Measurements from ENCODE around the gene OAF.

- no peak for TF ChIP-seq POLR2AphosphoS5 (IDR thresholded peaks at IDR 0.05)
- TF ChIP-seq, protein P1, sequence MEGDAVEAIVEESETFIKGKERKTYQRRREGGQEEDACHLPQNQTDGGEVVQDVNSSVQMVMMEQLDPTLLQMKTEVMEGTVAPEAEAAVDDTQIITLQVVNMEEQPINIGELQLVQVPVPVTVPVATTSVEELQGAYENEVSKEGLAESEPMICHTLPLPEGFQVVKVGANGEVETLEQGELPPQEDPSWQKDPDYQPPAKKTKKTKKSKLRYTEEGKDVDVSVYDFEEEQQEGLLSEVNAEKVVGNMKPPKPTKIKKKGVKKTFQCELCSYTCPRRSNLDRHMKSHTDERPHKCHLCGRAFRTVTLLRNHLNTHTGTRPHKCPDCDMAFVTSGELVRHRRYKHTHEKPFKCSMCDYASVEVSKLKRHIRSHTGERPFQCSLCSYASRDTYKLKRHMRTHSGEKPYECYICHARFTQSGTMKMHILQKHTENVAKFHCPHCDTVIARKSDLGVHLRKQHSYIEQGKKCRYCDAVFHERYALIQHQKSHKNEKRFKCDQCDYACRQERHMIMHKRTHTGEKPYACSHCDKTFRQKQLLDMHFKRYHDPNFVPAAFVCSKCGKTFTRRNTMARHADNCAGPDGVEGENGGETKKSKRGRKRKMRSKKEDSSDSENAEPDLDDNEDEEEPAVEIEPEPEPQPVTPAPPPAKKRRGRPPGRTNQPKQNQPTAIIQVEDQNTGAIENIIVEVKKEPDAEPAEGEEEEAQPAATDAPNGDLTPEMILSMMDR (IDR thresholded peaks at IDR 0.05): no peak
- TF ChIP-seq POLR2A (IDR thresholded peaks at IDR 0.05): no peak
- TF ChIP-seq EP300 (IDR thresholded peaks at IDR 0.05): no peak
Measured at GRCh38 chr11:120221115-120221752, 10.4 kb downstream of the OAF start.
